Measurements from ENCODE around the gene CGNL1. TPM values are rescaled to one million over a fixed set of nuclear protein-coding genes. Genes with fewer than 3 reads are reported as not detected.

Gene CGNL1
- total RNA-seq, 1 donor from 2014 or later = 7.1 TPM

GRCh38 chr15:57456559-57456958, 80.3 kb downstream of the CGNL1 start:
- H3K27me3 Mint-ChIP-seq (ENCODE audit: low read depth) = no peaks in the 10 kb centered on the region
- no peak overlapping the region for H3K27ac Mint-ChIP-seq (ENCODE audit: unreplicated experiment)
- H3K36me3 Mint-ChIP-seq (ENCODE audit: low read depth) = no peaks in the 10 kb centered on the region
- H3K9me3 Mint-ChIP-seq (ENCODE audit: low read depth) = no peaks in the 10 kb centered on the region
- no peak for TF ChIP-seq CTCF (IDR thresholded peaks at IDR 0.05)
- H3K4me1 Mint-ChIP-seq (ENCODE audit: low read depth) = peaks cover 10% of the 10 kb centered on the region
- H3K4me3 Mint-ChIP-seq (ENCODE audit: unreplicated experiment) = no peak overlapping the region
- no peak for DNase-seq (ENCODE audit: low spot score)

- no peak for TF ChIP-seq CTCF (IDR thresholded peaks at IDR 0.05)
- no peak for DNase-seq (ENCODE audit: low spot score)
- H3K27ac Mint-ChIP-seq (ENCODE audit: unreplicated experiment) = no peak overlapping the region
- H3K4me1 Mint-ChIP-seq (ENCODE audit: low read depth) = no peaks in the 10 kb centered on the region
- H3K9me3 Mint-ChIP-seq (ENCODE audit: low read depth) = no peaks in the 10 kb centered on the region
- no peaks in the 10 kb centered on the region for H3K27me3 Mint-ChIP-seq (ENCODE audit: low read depth)
- H3K36me3 Mint-ChIP-seq (ENCODE audit: low read depth) = no peaks in the 10 kb centered on the region
- H3K4me3 Mint-ChIP-seq (ENCODE audit: unreplicated experiment) = no peak overlapping the region
Measured at GRCh38 chr15:57457726-57458125, 81.4 kb downstream of the CGNL1 start.

GRCh38 chr15:57458356-57458781, 82.1 kb downstream of the CGNL1 start:
- no peaks in the 10 kb centered on the region for H3K36me3 Mint-ChIP-seq (ENCODE audit: low read depth)
- H3K27ac Mint-ChIP-seq (ENCODE audit: unreplicated experiment) = no peak overlapping the region
- no peak for DNase-seq (ENCODE audit: low spot score)
- no peaks in the 10 kb centered on the region for H3K4me1 Mint-ChIP-seq (ENCODE audit: low read depth)
- TF ChIP-seq CTCF (IDR thresholded peaks at IDR 0.05) = no peak
- H3K9me3 Mint-ChIP-seq (ENCODE audit: low read depth) = no peaks in the 10 kb centered on the region
- no peak overlapping the region for H3K4me3 Mint-ChIP-seq (ENCODE audit: unreplicated experiment)
- no peaks in the 10 kb centered on the region for H3K27me3 Mint-ChIP-seq (ENCODE audit: low read depth)

- H3K27me3 Mint-ChIP-seq (ENCODE audit: low read depth) = no peaks in the 10 kb centered on the region
- no peak for TF ChIP-seq CTCF (IDR thresholded peaks at IDR 0.05)
- H3K27ac Mint-ChIP-seq (ENCODE audit: unreplicated experiment) = no peak overlapping the region
- no peaks in the 10 kb centered on the region for H3K36me3 Mint-ChIP-seq (ENCODE audit: low read depth)
- no peak overlapping the region for H3K4me3 Mint-ChIP-seq (ENCODE audit: unreplicated experiment)
- H3K4me1 Mint-ChIP-seq (ENCODE audit: low read depth) = peaks cover 7% of the 10 kb centered on the region
- DNase-seq (ENCODE audit: low spot score) = no peak
- H3K9me3 Mint-ChIP-seq (ENCODE audit: low read depth) = no peaks in the 10 kb centered on the region
Measured at GRCh38 chr15:57460208-57460816, 84.0 kb downstream of the CGNL1 start.

GRCh38 chr15:57461541-57461940, 85.2 kb downstream of the CGNL1 start:
- H3K27me3 Mint-ChIP-seq (ENCODE audit: low read depth) = peaks cover 2% of the 10 kb centered on the region
- H3K27ac Mint-ChIP-seq (ENCODE audit: unreplicated experiment) = no peak overlapping the region
- peaks cover 7% of the 10 kb centered on the region for H3K4me1 Mint-ChIP-seq (ENCODE audit: low read depth)
- no peaks in the 10 kb centered on the region for H3K36me3 Mint-ChIP-seq (ENCODE audit: low read depth)
- H3K9me3 Mint-ChIP-seq (ENCODE audit: low read depth) = no peaks in the 10 kb centered on the region
- no peak overlapping the region for H3K4me3 Mint-ChIP-seq (ENCODE audit: unreplicated experiment)
- no peak for DNase-seq (ENCODE audit: low spot score)
- no peak for TF ChIP-seq CTCF (IDR thresholded peaks at IDR 0.05)

Measured in chondrocyte (in vitro differentiated cells).